ENCODE measurements around the gene MACF1. TPM values are rescaled to one million over a fixed set of nuclear protein-coding genes. Genes with fewer than 3 reads are reported as not detected.

Gene MACF1
- total RNA-seq, 2 donors from 2014 or later, result 510 to 525 TPM

DNA sequence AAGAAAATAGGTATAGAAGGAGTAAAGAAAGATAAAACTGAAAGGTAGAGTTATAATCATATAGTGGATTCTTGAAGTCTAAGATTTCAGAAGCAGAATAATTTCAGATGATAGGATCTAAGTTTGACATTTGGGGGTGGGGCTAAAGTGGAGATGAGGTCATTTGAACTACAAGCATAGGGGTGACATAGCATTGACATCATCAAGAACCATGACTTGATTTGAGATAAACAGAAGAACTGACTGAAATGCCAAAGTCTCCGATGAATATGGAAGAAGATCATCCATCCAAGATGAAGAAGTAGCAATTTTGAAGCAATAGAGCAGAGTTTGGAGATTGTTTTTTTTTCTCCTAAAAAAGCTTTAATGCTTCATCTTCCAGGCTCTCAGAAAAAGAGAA is 122.3 kb downstream of the MACF1 start:
- H3K9me3 ChIP-seq (ENCODE audit: control insufficient read depth, low read length, poor library complexity, severe bottlenecking), result no peaks in the 10 kb centered on the region
- ATAC-seq (no peak), DNase-seq (no peak)
- Mint-ChIP-seq H3K4me3 (no peak overlapping the region), H3K4me1 (peaks cover 20% of the 10 kb centered on the region), H3K27ac (no peak overlapping the region), H3K36me3 (ENCODE audit: low read depth) (peaks cover 3% of the 10 kb centered on the region), H3K27me3 (no peaks in the 10 kb centered on the region)

DNA sequence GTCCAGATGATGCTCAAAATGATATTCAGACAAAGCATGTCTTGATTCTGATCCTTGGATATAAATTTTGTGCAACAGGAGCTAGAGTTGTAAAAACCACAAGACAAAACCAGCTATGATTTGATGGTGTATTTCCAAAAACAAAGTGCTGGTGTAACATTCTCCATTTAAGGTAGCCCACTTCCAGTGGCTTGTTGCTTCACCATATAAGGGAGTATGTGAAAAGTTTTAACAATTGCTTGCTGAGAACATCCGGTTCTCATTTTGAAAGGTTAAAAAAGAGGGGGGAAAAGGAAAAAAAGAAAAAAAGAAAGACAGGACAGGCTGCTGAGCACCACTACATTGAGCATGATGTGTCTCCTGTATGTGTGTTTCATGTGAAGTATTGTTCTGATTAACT is 123.6 kb downstream of the MACF1 start:
- no peak for DNase-seq
- H3K4me1 Mint-ChIP-seq, result peaks cover 21% of the 10 kb centered on the region

DNA sequence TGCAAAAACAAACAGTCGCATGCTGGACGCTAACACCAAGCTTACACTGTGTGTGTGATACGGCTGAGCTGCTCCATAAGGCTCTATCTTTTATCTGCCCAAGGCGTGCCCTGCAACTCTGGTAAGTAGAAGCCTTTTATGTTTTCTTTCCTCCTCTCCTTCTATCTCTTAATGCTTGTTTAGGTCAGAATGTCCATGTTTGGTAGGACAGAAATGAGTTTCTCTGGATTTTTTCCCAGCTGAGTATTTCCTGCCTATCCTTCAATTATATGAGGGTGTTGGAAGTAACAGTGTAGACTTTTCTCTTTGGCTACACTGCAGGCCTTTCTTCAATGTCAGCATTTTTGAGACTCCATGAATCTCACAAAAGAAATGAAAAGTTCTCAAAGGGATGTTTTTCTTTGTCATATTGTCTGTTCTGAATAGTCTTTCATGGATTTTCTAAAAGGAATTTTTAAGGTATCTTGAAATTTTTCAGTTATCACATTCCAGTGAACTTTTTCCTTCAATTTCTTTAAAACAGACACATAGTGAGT is 124.2 kb downstream of the MACF1 start:
- Mint-ChIP-seq H3K27me3 (no peaks in the 10 kb centered on the region), H3K4me1 (peaks cover 26% of the 10 kb centered on the region), H3K4me3 (peak overlapping the region; percentile 19), H3K36me3 (ENCODE audit: low read depth) (peaks cover 6% of the 10 kb centered on the region), H3K27ac (peak overlapping the region; percentile 61)
- ATAC-seq, result peak; percentile 25
- H3K9me3 ChIP-seq (ENCODE audit: control insufficient read depth, low read length, poor library complexity, severe bottlenecking), result no peaks in the 10 kb centered on the region
- no peak for DNase-seq

More for the DNA sequence above, 123.6 kb downstream of the MACF1 start:
- H3K27me3 Mint-ChIP-seq, result no peaks in the 10 kb centered on the region
- H3K27ac Mint-ChIP-seq, result peak overlapping the region; percentile 61
- H3K9me3 ChIP-seq (ENCODE audit: control insufficient read depth, low read length, poor library complexity, severe bottlenecking), result no peaks in the 10 kb centered on the region
- H3K36me3 Mint-ChIP-seq (ENCODE audit: low read depth), result peaks cover 4% of the 10 kb centered on the region
- H3K4me3 Mint-ChIP-seq, result peak overlapping the region; percentile 55
- ATAC-seq, result peak; percentile 49

DNA sequence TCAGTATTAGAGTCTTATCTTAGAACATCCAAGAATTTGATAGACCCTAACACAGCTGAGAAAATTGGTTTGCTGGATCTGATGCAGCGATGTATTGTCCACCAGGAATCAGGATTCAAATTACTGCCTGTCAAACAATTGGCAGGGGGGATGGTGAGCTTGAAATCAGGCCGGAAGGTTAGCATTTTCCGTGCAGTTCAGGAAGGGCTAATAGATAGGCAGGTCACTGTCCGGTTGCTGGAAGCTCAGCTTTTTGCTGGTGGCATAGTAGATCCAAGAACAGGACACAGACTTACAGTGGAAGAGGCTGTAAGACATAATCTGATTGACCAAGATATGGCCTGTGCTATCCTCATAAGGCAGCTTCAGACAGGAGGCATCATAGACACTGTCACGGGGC is 127.2 kb downstream of the MACF1 start:
- Mint-ChIP-seq H3K4me3 (no peak overlapping the region), H3K4me1 (peaks cover 33% of the 10 kb centered on the region), H3K27ac (peak overlapping the region; percentile 43), H3K27me3 (no peaks in the 10 kb centered on the region), H3K36me3 (ENCODE audit: low read depth) (peaks cover 15% of the 10 kb centered on the region)
- DNase-seq (no peak), ATAC-seq (no peak)
- H3K9me3 ChIP-seq (ENCODE audit: control insufficient read depth, low read length, poor library complexity, severe bottlenecking), result no peaks in the 10 kb centered on the region

DNA sequence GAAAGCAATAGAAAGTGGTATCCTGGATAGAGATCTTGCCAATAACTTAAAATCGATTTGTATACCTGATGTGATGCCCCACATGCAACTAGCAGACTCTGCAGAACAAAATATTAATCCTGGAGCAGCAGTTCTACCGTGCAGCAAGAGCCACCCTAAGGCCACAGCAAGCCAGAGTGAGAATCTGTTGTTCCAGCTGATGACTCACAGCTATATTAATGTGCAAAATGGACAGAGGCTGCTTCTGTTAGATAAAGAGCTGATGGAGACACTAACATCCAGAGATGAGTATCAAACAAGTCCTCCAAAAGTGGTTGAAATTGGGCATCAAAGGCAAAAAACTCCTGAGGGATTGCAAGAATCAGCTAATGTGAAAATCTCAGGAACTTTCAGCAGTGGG is 127.8 kb downstream of the MACF1 start:
- Mint-ChIP-seq H3K4me1 (peaks cover 30% of the 10 kb centered on the region), H3K4me3 (no peak overlapping the region), H3K36me3 (ENCODE audit: low read depth) (peaks cover 12% of the 10 kb centered on the region), H3K27ac (peak overlapping the region; percentile 43), H3K27me3 (no peaks in the 10 kb centered on the region)
- H3K9me3 ChIP-seq (ENCODE audit: control insufficient read depth, low read length, poor library complexity, severe bottlenecking), result no peaks in the 10 kb centered on the region
- ATAC-seq, result no peak
- no peak for DNase-seq

DNA sequence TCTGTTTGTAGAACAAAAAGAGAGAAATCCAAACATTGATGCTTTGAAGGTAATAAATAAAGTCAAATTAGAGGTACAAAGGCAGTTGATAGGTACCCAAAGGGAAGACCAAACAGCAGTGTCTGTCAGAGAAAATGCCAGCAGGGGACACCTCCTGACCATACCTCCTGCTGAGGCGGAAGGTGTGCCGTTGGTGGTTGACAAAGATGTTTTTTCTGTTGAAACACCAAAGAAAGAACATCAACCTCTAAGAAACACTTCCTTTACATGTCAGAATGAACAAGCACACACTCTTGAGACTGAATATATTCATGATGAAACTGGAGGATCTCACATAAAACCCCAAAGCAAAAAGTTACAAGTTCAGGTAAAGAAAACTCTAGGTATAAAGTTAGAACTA is 128.3 kb downstream of the MACF1 start:
- Mint-ChIP-seq H3K27me3 (no peaks in the 10 kb centered on the region), H3K36me3 (ENCODE audit: low read depth) (peaks cover 12% of the 10 kb centered on the region), H3K4me1 (peaks cover 25% of the 10 kb centered on the region), H3K27ac (peak overlapping the region; percentile 43), H3K4me3 (no peak overlapping the region)
- DNase-seq (no peak), ATAC-seq (no peak)
- no peaks in the 10 kb centered on the region for H3K9me3 ChIP-seq (ENCODE audit: control insufficient read depth, low read length, poor library complexity, severe bottlenecking)

DNA sequence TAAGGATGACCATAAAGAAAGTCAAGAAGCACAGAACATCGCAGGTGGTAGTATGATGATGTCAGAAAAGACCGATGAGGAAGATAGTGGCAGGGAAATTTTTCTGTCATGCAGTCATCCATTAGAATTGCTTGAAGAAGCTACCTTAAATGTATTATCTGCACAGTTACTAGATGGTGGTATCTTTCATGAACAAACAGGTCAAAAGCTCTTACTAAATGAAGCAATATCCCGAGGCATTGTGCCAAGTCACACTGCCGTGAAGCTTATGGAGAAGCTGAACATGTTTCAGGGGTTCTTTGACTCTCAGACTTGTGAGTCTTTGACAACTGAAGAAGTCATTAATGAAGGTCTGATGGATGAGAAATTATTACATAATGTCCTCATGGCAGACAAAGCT is 128.8 kb downstream of the MACF1 start:
- Mint-ChIP-seq H3K36me3 (ENCODE audit: low read depth) (peaks cover 12% of the 10 kb centered on the region), H3K27ac (peak overlapping the region; percentile 67), H3K27me3 (no peaks in the 10 kb centered on the region), H3K4me3 (no peak overlapping the region), H3K4me1 (peaks cover 21% of the 10 kb centered on the region)
- ATAC-seq, result no peak
- H3K9me3 ChIP-seq (ENCODE audit: control insufficient read depth, low read length, poor library complexity, severe bottlenecking), result no peaks in the 10 kb centered on the region
- no peak for DNase-seq

DNA sequence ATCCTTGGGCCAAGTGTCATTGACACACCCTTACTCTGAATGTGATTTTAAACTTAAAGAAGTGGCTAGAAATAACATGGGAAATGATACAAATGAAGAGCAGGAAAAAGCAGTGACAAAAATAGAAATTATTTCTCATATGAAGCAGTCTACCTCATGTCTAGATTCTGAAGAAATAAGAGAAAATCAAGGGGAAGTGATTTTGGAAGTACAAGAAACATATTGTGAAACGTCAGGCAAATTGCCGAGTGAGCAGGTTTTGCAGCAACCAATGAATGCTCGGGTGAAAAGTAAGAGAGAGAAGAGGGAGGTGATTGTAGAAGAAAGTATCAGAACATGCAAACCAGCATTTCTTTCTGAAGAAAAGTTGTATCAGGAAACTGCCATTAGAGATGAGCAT is 130.7 kb downstream of the MACF1 start:
- H3K9me3 ChIP-seq (ENCODE audit: control insufficient read depth, low read length, poor library complexity, severe bottlenecking), result no peaks in the 10 kb centered on the region
- H3K27me3 Mint-ChIP-seq, result no peaks in the 10 kb centered on the region
- DNase-seq (no peak), ATAC-seq (no peak)
- peaks cover 20% of the 10 kb centered on the region for H3K36me3 Mint-ChIP-seq (ENCODE audit: low read depth)
- peaks cover 20% of the 10 kb centered on the region for H3K4me1 Mint-ChIP-seq
- peak overlapping the region; percentile 53 for H3K4me3 Mint-ChIP-seq
- peak overlapping the region; percentile 67 for H3K27ac Mint-ChIP-seq

DNA sequence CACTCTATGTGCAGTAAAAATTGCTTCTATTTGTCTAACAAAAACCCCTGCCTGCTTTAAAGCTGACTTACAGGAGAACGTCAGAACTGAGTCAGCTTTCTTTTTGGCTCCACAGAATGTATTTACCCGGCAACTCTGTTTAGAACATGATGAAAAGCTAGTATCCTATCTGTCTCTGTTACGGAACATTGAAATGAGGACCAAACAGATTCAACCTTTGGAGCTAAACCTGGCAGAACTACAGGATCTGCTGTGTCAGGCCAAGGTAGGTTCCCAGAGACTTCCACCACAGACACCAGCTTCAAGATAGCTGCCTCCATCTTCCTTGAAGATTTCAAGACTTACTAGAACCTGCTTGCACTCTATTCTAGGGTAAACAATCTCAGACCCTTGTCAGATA is 132.6 kb downstream of the MACF1 start:
- no peaks in the 10 kb centered on the region for H3K9me3 ChIP-seq (ENCODE audit: control insufficient read depth, low read length, poor library complexity, severe bottlenecking)
- Mint-ChIP-seq H3K27ac (no peak overlapping the region), H3K4me3 (no peak overlapping the region), H3K36me3 (ENCODE audit: low read depth) (peaks cover 22% of the 10 kb centered on the region), H3K4me1 (peaks cover 18% of the 10 kb centered on the region), H3K27me3 (no peaks in the 10 kb centered on the region)
- no peak for DNase-seq
- ATAC-seq, result no peak

DNA sequence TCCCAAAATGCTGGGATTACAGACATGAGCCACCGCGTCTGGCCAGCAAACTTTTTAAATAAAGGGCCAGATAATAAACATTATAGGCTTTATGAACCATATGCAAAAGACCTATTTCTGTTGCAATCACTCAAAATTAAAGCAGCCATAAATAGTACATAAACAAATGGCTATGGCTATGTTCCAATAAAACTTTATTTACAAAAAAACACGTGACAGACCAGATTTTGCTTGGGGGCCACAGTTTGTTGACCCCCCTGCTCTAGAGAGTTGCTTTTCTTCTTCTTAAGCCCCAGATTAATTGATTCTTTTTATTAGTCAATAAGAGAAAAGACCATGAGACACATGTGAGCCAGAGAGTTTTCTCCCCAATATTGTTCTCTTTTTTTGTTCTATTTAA is 138.3 kb downstream of the MACF1 start:
- Mint-ChIP-seq H3K4me3 (no peak overlapping the region), H3K4me1 (peaks cover 7% of the 10 kb centered on the region), H3K27ac (peak overlapping the region; percentile 71), H3K36me3 (ENCODE audit: low read depth) (peaks cover 13% of the 10 kb centered on the region), H3K27me3 (no peaks in the 10 kb centered on the region)
- no peak for ATAC-seq
- H3K9me3 ChIP-seq (ENCODE audit: control insufficient read depth, low read length, poor library complexity, severe bottlenecking), result no peaks in the 10 kb centered on the region
- no peak for DNase-seq

DNA sequence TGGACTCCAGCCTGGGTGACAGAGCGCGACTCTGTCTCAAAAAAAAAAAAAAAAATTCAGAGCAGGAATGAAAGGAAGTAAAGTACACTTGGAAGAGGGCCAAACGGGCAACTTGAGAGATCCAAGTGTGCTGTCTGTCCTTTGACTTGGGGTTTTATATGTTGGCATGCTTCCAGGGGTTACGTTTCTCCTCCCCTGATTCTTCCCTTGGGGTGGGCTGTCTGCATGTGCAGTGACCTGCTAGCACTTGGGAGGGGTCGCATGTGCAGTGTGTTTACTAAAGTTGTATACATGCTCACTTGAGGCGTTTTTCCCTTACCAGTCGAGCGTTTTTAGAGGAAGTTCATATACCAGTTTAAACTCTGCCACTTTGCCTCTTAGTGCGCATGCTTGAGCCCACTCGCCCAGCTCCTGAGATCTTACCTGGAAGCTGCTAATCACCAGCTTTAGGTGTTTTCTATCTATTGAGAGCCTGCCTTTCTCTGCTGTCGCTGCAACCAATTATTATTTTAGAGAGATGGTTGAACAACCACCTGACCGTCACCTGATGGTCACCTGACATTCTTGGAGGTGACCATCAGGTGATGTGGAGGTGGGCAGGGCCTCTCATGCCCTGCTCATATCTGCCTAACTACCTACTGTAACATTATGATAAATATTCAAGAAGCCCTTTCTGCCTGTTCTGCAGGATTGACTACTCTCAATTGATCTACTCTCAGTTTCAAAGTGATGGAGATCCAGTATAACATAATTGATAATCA is 140.1 kb downstream of the MACF1 start:
- no peak for ATAC-seq
- Mint-ChIP-seq H3K27me3 (no peaks in the 10 kb centered on the region), H3K4me3 (no peak overlapping the region), H3K27ac (peak overlapping the region; percentile 76), H3K4me1 (peaks cover 2% of the 10 kb centered on the region), H3K36me3 (ENCODE audit: low read depth) (peaks cover 12% of the 10 kb centered on the region)
- no peaks in the 10 kb centered on the region for H3K9me3 ChIP-seq (ENCODE audit: control insufficient read depth, low read length, poor library complexity, severe bottlenecking)
- DNase-seq, result no peak

DNA sequence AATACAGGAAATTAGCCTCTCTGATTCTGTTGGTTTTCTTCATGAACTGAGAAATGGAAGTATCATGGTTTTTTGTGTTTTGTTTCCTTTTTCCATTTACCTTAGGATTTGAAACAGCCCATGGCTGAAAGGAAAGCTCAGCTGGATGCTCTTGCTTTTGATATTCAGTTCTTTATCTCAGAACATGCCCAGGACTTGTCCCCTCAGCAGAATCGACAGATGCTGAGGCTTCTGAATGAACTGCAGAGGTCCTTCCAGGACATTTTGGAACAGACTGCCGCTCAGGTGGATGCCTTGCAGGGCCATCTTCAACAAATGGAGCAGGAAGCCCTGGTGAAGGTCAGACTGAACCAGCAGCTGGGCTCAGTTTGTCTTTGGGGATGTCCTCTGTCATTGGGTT is 142.4 kb downstream of the MACF1 start:
- no peak overlapping the region for H3K27ac Mint-ChIP-seq
- peaks cover 2% of the 10 kb centered on the region for H3K4me1 Mint-ChIP-seq
- no peaks in the 10 kb centered on the region for H3K27me3 Mint-ChIP-seq
- H3K9me3 ChIP-seq (ENCODE audit: control insufficient read depth, low read length, poor library complexity, severe bottlenecking), result no peaks in the 10 kb centered on the region
- H3K4me3 Mint-ChIP-seq, result no peak overlapping the region
- H3K36me3 Mint-ChIP-seq (ENCODE audit: low read depth), result peaks cover 13% of the 10 kb centered on the region
- no peak for ATAC-seq
- DNase-seq, result no peak

DNA sequence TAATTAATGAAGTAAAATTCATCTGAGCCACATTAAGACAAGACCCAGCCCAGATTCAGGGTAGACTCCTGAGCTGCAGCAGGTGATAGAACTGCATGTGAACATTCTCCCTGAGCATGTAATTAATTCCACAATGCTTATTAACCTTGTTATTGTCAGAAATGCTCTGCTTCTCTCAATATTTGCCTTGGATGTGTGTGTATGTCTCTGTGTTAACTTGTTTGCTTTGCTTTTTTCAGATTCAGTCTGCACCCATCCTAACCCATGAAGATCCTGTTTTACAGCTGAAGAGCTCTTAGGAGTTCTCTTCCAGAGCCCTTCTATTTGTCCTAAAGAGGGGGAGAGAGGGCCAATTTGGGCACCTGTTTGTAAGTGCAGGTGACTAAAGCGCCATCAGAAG is 143.8 kb downstream of the MACF1 start:
- no peaks in the 10 kb centered on the region for H3K27me3 Mint-ChIP-seq
- no peak for ATAC-seq
- peak overlapping the region; percentile 41 for H3K27ac Mint-ChIP-seq
- H3K4me1 Mint-ChIP-seq, result peaks cover 3% of the 10 kb centered on the region
- H3K9me3 ChIP-seq (ENCODE audit: control insufficient read depth, low read length, poor library complexity, severe bottlenecking), result no peaks in the 10 kb centered on the region
- no peak overlapping the region for H3K4me3 Mint-ChIP-seq
- peaks cover 12% of the 10 kb centered on the region for H3K36me3 Mint-ChIP-seq (ENCODE audit: low read depth)
- DNase-seq, result no peak

DNA sequence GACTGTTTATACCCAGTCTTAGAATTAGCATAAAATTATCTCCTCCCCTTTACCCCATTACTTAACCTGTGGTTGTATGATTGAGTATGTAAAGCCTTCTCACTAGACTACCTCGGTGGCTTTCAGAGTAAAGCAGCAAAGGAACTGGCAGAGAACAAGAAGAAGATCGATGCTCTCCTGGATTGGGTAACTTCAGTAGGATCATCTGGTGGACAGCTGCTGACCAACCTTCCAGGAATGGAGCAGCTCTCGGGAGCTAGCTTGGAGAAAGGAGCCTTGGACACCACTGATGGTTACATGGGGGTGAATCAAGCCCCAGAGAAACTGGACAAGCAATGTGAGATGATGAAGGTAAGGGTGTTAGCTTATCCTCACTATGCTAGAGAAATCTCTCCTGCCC is 148.4 kb downstream of the MACF1 start:
- Mint-ChIP-seq H3K27ac (peak overlapping the region; percentile 67), H3K27me3 (no peaks in the 10 kb centered on the region), H3K4me3 (no peak overlapping the region), H3K4me1 (peaks cover 12% of the 10 kb centered on the region), H3K36me3 (ENCODE audit: low read depth) (peaks cover 22% of the 10 kb centered on the region)
- no peaks in the 10 kb centered on the region for H3K9me3 ChIP-seq (ENCODE audit: control insufficient read depth, low read length, poor library complexity, severe bottlenecking)
- ATAC-seq (no peak), DNase-seq (no peak)

Data from T-helper 17 cell (primary cell).